HUES64 (cell line): ENCODE results near the gene FAT2.

Source experiments
- H3K27ac ChIP-seq: 2 replicates; pipeline ENCODE4 v1.7.0; 2013; ENCODE audit warnings: low read depth, low read length, inconsistent platforms
- H3K27me3 ChIP-seq: 2 replicates; pipeline ENCODE4 v1.6.1; 2013; ENCODE audit warnings: mild to moderate bottlenecking, low read length; ENCODE audit not compliant: insufficient read depth
- H3K36me3 ChIP-seq: 2 replicates; pipeline ENCODE4 v1.6.1; 2013; ENCODE audit warnings: mild to moderate bottlenecking, low read length; ENCODE audit not compliant: insufficient read depth
- H3K4me1 ChIP-seq: 2 replicates; pipeline ENCODE4 v1.6.1; 2013; ENCODE audit warnings: mild to moderate bottlenecking, low read length, moderate library complexity; ENCODE audit not compliant: insufficient read depth
- H3K4me3 ChIP-seq: 2 replicates; pipeline ENCODE4 v1.5.1; 2013; ENCODE audit warnings: mild to moderate bottlenecking, low read length, moderate library complexity
- H3K9ac ChIP-seq: 2 replicates; pipeline ENCODE4 v1.6.1; 2013; ENCODE audit warnings: mild to moderate bottlenecking, low read depth, low read length
- H3K9me3 ChIP-seq: 2 replicates; pipeline ENCODE4 v1.6.1; 2013; ENCODE audit warnings: low read depth, low read length; ENCODE audit not compliant: insufficient read depth
- WGBS: fragments of 150-250, 120-280 bp; methylation state at CpG from one replicate; pipeline ENCODE4 v1.1.7; 2013; ENCODE audit warnings: missing lambda C conversion rate; 5-methylcytosine and 5-hydroxymethylcytosine counted together

FAT2 gene

GRCh38 chr5:151553130-151553670, 37.9 kb downstream of the FAT2 start:
- Histone ChIP-seq H3K36me3 (no peaks in the 10 kb centered on the region), H3K27me3 (no peaks in the 10 kb centered on the region), H3K9ac (no peak overlapping the region), H3K4me3 (no peak overlapping the region), H3K27ac (no peak overlapping the region), H3K4me1 (no peaks in the 10 kb centered on the region), H3K9me3 (no peaks in the 10 kb centered on the region)
- WGBS, result 94% methylated on average over 10 of the region's 10 CpGs

- no peaks in the 10 kb centered on the region for H3K36me3 ChIP-seq
- no peak overlapping the region for H3K4me3 ChIP-seq
- H3K4me1 ChIP-seq, result 0 out of 2 replicates have a peak, but pooled peaks cover 4% of the 10 kb centered on the region
- H3K9me3 ChIP-seq, result no peaks in the 10 kb centered on the region
- H3K27me3 ChIP-seq, result no peaks in the 10 kb centered on the region
- no peak overlapping the region for H3K9ac ChIP-seq
- 92% methylated on average over 3 of the region's 3 CpGs for WGBS
- no peak overlapping the region for H3K27ac ChIP-seq
Measured at GRCh38 chr5:151551985-151552384, 39.1 kb downstream of the FAT2 start.

- Histone ChIP-seq H3K4me3 (no peak overlapping the region), H3K27ac (no peak overlapping the region), H3K27me3 (no peaks in the 10 kb centered on the region), H3K9me3 (no peaks in the 10 kb centered on the region), H3K36me3 (no peaks in the 10 kb centered on the region), H3K9ac (no peak overlapping the region), H3K4me1 (0 out of 2 replicates have a peak, but pooled peaks cover 6% of the 10 kb centered on the region)
- 91% methylated on average over 2 of the region's 2 CpGs for WGBS
Measured at GRCh38 chr5:151550146-151550545, 41.0 kb downstream of the FAT2 start.

GRCh38 chr5:151549713-151550112, 41.4 kb downstream of the FAT2 start:
- no peak overlapping the region for H3K27ac ChIP-seq
- 94% methylated on average over 2 of the region's 2 CpGs for WGBS
- H3K36me3 ChIP-seq, result no peaks in the 10 kb centered on the region

GRCh38 chr5:151547364-151547763, 43.8 kb downstream of the FAT2 start:
- Histone ChIP-seq H3K9ac (no peak overlapping the region), H3K4me1 (0 out of 2 replicates have a peak, but pooled peaks cover 6% of the 10 kb centered on the region), H3K9me3 (no peaks in the 10 kb centered on the region), H3K36me3 (no peaks in the 10 kb centered on the region), H3K27me3 (no peaks in the 10 kb centered on the region), H3K27ac (no peak overlapping the region), H3K4me3 (no peak overlapping the region)
- 100% methylated on average over 3 of the region's 4 CpGs for WGBS

More at GRCh38 chr5:151549713-151550112, 41.4 kb downstream of the FAT2 start:
- Histone ChIP-seq H3K9ac (no peak overlapping the region), H3K27me3 (no peaks in the 10 kb centered on the region), H3K9me3 (no peaks in the 10 kb centered on the region), H3K4me1 (0 out of 2 replicates have a peak, but pooled peaks cover 6% of the 10 kb centered on the region), H3K4me3 (no peak overlapping the region)

GRCh38 chr5:151541571-151541970, 49.6 kb downstream of the FAT2 start:
- Histone ChIP-seq H3K4me1 (no peaks in the 10 kb centered on the region), H3K27ac (no peak overlapping the region), H3K9me3 (no peaks in the 10 kb centered on the region), H3K4me3 (no peak overlapping the region), H3K27me3 (no peaks in the 10 kb centered on the region), H3K36me3 (no peaks in the 10 kb centered on the region), H3K9ac (no peak overlapping the region)
- WGBS, result 100% methylated on average over 2 of the region's 2 CpGs
